Upper lobe of right lung (tissue), 1 donor: ENCODE measurements around the gene MYCL. TPM values are rescaled to one million over a fixed set of nuclear protein-coding genes. Genes with fewer than 3 reads are reported as not detected.

ENCODE experiments used
- ATAC-seq: fragments of 200-7000 bp; cut with Tn5 transposase; one replicate; pipeline ENCODE4 v1.9.1; 2020; ENCODE audit warnings: mild to moderate bottlenecking, moderate library complexity
- DNase-seq: peaks from one replicate; pipeline ENCODE4 v3.0.0-alpha.2; 2020
- H3K27ac ChIP-seq: fragments of 200-600 bp; one replicate; pipeline ENCODE4 v1.8.0; 2022
- H3K27me3 ChIP-seq: fragments of 200-600 bp; one replicate; pipeline ENCODE4 v1.8.0; 2022; ENCODE audit warnings: mild to moderate bottlenecking
- H3K36me3 ChIP-seq: fragments of 200-600 bp; one replicate; pipeline ENCODE4 v1.8.0; 2022
- H3K4me1 ChIP-seq: fragments of 200-600 bp; one replicate; pipeline ENCODE4 v1.8.0; 2022
- H3K4me3 ChIP-seq: fragments of 200-600 bp; one replicate; pipeline ENCODE4 v1.8.0; 2022; ENCODE audit warnings: mild to moderate bottlenecking
- H3K9me3 ChIP-seq: fragments of 200-600 bp; one replicate; pipeline ENCODE4 v1.8.0; 2022
- intact Hi-C: fragments of 100-400 bp; cut with DNase I; formaldehyde crosslinking; loops from one replicate; pipeline ENCODE4 v1.11.0; 2022
- long read RNA-seq: library from polyadenylated mRNA; unstranded; transcript quantifications from one replicate; pipeline ENCODE4 v2.0.0, GENCODE V29; 2021
- total RNA-seq: library from RNA; stranded (reverse); fragmentation: NEBNext Ultra II Directional; extraction: Animal tissue kit (Norgen Biotek cat#: 25700); gene quantifications from one replicate; pipeline ENCODE4 v1.2.1, GENCODE V29; 2021
- TF ChIP-seq, protein P1 (sequence below): fragments of 200-600 bp; IDR thresholded peaks from one replicate; pipeline ENCODE4 v1.8.0; 2022; ENCODE audit warnings: antibody characterized with exemption
- donor health status: DM: no; HTN: yes; CAD: no; lungs with severe emphysema.

MYCL gene, protein sequence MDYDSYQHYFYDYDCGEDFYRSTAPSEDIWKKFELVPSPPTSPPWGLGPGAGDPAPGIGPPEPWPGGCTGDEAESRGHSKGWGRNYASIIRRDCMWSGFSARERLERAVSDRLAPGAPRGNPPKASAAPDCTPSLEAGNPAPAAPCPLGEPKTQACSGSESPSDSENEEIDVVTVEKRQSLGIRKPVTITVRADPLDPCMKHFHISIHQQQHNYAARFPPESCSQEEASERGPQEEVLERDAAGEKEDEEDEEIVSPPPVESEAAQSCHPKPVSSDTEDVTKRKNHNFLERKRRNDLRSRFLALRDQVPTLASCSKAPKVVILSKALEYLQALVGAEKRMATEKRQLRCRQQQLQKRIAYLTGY
- total RNA-seq: 3.6 TPM
- long read RNA-seq, transcript MYCL-202 (2 exons, 1,688 nt): major isoform, 6 of 9 reads
- long read RNA-seq, partial matches to known transcripts: 0 of 9 reads
- long read RNA-seq, other reads (novel, unspliced or antisense): 0 of 9 reads

DNA sequence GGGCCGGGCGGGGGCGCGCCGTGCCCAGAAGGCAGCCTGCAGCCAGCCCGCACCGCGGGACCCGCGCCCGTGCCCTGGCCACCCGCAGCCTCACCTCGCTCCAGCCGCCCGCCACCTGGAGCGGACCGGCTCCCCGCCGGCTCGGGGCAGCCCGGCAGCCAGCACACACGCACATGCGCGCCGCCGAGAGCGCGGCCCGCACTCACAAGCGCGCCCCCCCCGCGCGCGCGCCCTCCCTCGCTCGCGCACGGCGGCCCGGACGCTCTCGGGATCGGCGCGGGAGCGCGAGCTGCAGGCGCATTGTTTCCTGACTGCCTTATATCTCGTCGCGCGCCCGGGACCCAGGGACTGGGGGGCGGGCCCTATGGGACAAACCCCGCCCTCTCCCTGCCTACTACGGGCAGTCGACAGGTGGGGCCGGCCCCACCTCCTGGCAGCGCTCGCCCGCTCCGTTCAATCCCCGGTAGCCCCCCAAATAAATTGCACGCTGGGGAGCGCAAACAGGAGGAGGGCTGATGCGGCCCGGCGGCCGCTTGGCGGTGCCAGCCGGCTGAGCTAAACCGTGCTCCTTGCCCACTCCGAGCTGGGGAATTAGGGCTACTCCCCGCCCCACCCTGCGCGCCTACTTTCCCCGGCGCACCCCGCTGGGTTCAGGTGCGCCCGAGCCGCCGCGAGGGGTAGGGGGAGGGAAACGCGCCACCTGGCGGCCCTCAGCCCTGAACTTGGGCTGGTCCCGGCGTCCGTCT is at the start of gene MYCL:
Gene MYCL, minus strand, starts transcription at position 204 of the 746 bp plus-strand sequence. CDS start 483 bp downstream, outside the sequence.
- TF ChIP-seq, protein P1, sequence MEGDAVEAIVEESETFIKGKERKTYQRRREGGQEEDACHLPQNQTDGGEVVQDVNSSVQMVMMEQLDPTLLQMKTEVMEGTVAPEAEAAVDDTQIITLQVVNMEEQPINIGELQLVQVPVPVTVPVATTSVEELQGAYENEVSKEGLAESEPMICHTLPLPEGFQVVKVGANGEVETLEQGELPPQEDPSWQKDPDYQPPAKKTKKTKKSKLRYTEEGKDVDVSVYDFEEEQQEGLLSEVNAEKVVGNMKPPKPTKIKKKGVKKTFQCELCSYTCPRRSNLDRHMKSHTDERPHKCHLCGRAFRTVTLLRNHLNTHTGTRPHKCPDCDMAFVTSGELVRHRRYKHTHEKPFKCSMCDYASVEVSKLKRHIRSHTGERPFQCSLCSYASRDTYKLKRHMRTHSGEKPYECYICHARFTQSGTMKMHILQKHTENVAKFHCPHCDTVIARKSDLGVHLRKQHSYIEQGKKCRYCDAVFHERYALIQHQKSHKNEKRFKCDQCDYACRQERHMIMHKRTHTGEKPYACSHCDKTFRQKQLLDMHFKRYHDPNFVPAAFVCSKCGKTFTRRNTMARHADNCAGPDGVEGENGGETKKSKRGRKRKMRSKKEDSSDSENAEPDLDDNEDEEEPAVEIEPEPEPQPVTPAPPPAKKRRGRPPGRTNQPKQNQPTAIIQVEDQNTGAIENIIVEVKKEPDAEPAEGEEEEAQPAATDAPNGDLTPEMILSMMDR: peak; percentile 73
- Histone ChIP-seq H3K36me3 (no peaks in the 10 kb centered on the region), H3K27me3 (no peaks in the 10 kb centered on the region), H3K27ac (peak within 1 kb of the TSS; percentile 36), H3K9me3 (no peaks in the 10 kb centered on the region), H3K4me3 (peak within 1 kb of the TSS; percentile 56), H3K4me1 (peaks cover 9% of the 10 kb centered on the region)
- peak; percentile 95 for DNase-seq
- intact Hi-C loops: loop anchor here (10.0 kb wide), 1 partner anchor 77 kb away; no protein-coding TSS in a partner anchor
- peak; percentile 94 for ATAC-seq

DNA sequence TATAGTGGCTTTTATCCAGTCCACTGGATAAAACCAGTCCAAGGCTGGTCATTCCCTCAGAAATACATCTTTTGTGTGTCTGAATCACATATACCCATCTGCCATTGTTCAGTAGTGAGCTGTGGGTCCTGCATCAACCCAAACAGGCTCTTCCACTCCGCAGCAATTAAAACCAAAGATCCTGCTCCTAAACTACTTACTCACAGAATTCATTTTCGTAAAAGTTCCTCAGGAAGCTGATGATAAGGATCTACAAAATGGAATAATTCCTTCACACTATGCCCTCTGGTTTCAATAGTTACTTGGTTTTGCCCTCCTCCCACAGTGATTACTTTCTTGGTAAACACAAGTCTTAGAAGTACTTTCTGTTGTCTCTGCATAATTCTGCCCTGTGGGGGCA is 48.2 kb upstream of the MYCL start:
- DNase-seq (no peak), ATAC-seq (no peak)
- H3K27ac ChIP-seq: no peak overlapping the region
- intact Hi-C loops: no loop called here
- H3K27me3 ChIP-seq: no peaks in the 10 kb centered on the region
- no peaks in the 10 kb centered on the region for H3K9me3 ChIP-seq
- TF ChIP-seq, protein P1: no peak
- H3K4me1 ChIP-seq: peaks cover 4% of the 10 kb centered on the region
- H3K36me3 ChIP-seq: no peaks in the 10 kb centered on the region
- H3K4me3 ChIP-seq: no peak overlapping the region

DNA sequence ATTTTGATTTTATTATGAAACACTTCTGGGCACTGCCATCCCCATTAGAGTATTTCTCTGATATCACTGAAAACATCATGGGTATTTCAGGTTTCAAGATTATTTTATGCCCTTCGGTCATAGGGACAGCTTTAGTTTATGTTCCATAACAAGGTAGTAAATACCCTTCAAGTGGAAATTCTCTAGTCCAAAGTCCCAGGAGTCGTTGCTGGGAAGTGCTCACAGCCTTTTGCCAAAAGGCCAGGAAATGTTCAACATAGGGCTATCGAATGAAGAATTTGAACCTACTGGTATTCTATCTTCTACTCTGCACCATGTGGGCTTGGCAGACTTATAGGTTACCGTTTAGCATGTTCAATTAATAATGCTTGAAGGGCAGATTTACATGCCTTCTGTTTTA is 45.5 kb upstream of the MYCL start:
- Histone ChIP-seq H3K4me1 (no peaks in the 10 kb centered on the region), H3K27me3 (no peaks in the 10 kb centered on the region), H3K27ac (no peak overlapping the region), H3K36me3 (no peaks in the 10 kb centered on the region), H3K4me3 (no peak overlapping the region), H3K9me3 (no peaks in the 10 kb centered on the region)
- TF ChIP-seq, protein P1: no peak
- DNase-seq (no peak), ATAC-seq (no peak)
- intact Hi-C loops: no loop called here

DNA sequence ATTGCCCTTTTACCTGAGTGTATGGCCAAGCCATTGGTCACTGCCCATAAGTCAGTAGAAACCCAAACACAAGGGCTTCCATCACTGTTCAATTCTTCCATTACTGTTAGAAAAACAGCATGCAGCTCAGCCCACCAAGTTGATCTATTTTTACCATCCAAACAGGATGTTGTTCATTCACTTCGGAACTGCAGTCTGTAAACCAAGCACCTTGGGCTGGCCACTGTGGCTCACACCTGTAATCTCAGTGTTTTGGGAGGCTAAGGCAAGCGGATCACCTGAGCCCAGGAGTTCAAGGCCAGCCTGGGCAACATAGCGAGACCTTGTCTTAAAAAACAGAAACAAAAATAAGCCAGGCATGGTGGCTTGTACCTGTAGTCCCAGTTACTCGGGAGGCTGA is 44.5 kb upstream of the MYCL start:
- intact Hi-C loops: no loop called here
- no peak for ATAC-seq
- no peak overlapping the region for H3K27ac ChIP-seq

DNA sequence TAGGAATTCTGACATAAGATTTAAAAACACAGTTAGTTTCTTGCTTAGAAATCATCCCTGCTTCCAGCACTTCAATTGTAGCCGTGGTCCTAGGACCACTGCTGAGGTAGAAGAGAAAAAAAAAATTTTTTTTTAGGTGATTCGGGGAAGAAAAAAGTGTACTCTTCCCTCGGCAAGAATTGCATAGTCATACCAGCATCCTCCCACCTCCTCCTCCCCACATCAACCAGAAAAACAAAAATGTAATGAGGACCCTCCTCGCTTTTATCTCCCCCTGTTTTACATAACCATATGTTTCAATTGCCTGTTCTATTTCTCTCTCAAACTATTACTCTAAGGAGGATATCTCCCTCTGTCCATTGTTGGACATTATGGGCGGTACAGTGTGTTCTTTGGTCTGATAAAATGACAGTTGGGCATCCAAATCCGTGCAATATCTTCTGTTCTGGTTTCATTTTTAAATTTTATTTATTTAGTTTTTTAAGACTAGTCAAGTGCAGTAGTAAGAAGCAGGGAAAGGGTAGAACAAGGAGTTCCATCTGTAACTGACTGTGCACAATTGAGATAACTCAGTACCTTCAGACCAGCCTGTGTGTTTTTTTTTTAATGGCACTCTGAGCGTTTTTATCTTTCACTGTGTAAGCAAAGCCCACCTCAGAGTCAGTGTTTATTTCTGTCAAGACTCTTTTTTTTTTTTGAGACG is 42.8 kb upstream of the MYCL start:
- H3K27me3 ChIP-seq: no peaks in the 10 kb centered on the region
- DNase-seq (no peak), ATAC-seq (no peak)
- peaks cover 6% of the 10 kb centered on the region for H3K4me1 ChIP-seq
- intact Hi-C loops: no loop called here
- H3K36me3 ChIP-seq: no peaks in the 10 kb centered on the region
- no peaks in the 10 kb centered on the region for H3K9me3 ChIP-seq
- H3K4me3 ChIP-seq: no peak overlapping the region
- H3K27ac ChIP-seq: no peak overlapping the region
- TF ChIP-seq, protein P1: no peak

More for the DNA sequence above, 44.5 kb upstream of the MYCL start:
- no peaks in the 10 kb centered on the region for H3K27me3 ChIP-seq
- no peak overlapping the region for H3K4me3 ChIP-seq
- H3K4me1 ChIP-seq: no peaks in the 10 kb centered on the region
- H3K36me3 ChIP-seq: no peaks in the 10 kb centered on the region
- DNase-seq: no peak
- TF ChIP-seq, protein P1: no peak
- H3K9me3 ChIP-seq: no peaks in the 10 kb centered on the region
